Natural killer cell (primary cell): ENCODE results near the gene LRRC73. TPM values are rescaled to one million over a fixed set of nuclear protein-coding genes. Genes with fewer than 3 reads are reported as not detected.
"Not testable (repeated sequence)": the region's sequence is repeated elsewhere in the genome, so short reads cannot be mapped to it uniquely, and the experiment has no call there.

Experiments
- ATAC-seq, 3 donors: fragments of 150-1000 bp in 2 of 3; fragments of 200-7000 bp in 1 of 3; cut with Tn5 transposase; 1 replicate in 1 of 3; 2 replicates in 2 of 3; pipeline ENCODE4 v1.10.0; 2021; ENCODE audit warnings: mild to moderate bottlenecking in 2 of 3, moderate library complexity in 2 of 3
- DNase-seq, 2 donors: peaks; one replicate each; pipeline versions ENCODE4 v3.0.0 to v3.0.0-alpha.2; 2013 to 2021; ENCODE audit warnings: mixed read lengths in 1 of 2
- H3K27ac ChIP-seq: one replicate; pipeline ENCODE4 v1.5.1; 2013; ENCODE audit warnings: mild to moderate bottlenecking, low read length
- H3K27me3 ChIP-seq: one replicate; pipeline ENCODE4 v1.6.1; 2013; ENCODE audit warnings: low read length; ENCODE audit not compliant: control insufficient read depth, insufficient read depth
- H3K36me3 ChIP-seq: one replicate; pipeline ENCODE4 v1.6.1; 2013; ENCODE audit warnings: low read length; ENCODE audit not compliant: control insufficient read depth, insufficient read depth
- H3K4me1 ChIP-seq: one replicate; pipeline ENCODE4 v1.6.1; 2013; ENCODE audit warnings: low read length; ENCODE audit not compliant: control insufficient read depth, insufficient read depth
- H3K4me3 ChIP-seq: one replicate; pipeline ENCODE4 v1.5.1; 2013; ENCODE audit warnings: low read length
- H3K9me3 ChIP-seq: one replicate; pipeline ENCODE4 v1.6.1; 2013; ENCODE audit warnings: low read length; ENCODE audit not compliant: control insufficient read depth, insufficient read depth
- H3K27ac Mint-ChIP-seq, 2 donors: one replicate each; pipeline ENCODE4 v1.8.0; 2022; ENCODE audit warnings: mild to moderate bottlenecking in 2 of 2, mixed read lengths in 2 of 2, moderate library complexity in 1 of 2
- H3K27me3 Mint-ChIP-seq, 2 donors: one replicate each; pipeline ENCODE4 v1.8.0; 2022; ENCODE audit warnings: low read depth in 2 of 2, mixed read lengths in 2 of 2
- H3K36me3 Mint-ChIP-seq: one replicate; pipeline ENCODE4 v1.8.0; 2022; ENCODE audit warnings: mixed read lengths
- H3K4me1 Mint-ChIP-seq, 2 donors: one replicate each; pipeline ENCODE4 v1.8.0; 2022; ENCODE audit warnings: mixed read lengths in 2 of 2
- H3K4me3 Mint-ChIP-seq: one replicate; pipeline ENCODE4 v1.8.0; 2022; ENCODE audit warnings: mild to moderate bottlenecking, moderate library complexity, mixed read lengths
- H3K9me3 Mint-ChIP-seq, 2 donors: one replicate each; pipeline ENCODE4 v1.8.0; 2022; ENCODE audit warnings: mixed read lengths in 2 of 2
- CTCF ChIP-seq: fragments of 200-600 bp; IDR thresholded peaks from one replicate; pipeline ENCODE4 v1.8.0; 2022; ENCODE audit warnings: antibody characterized with exemption
- WGBS: methylation state at CpG from one replicate; pipeline ENCODE4 v1.1.7; 2013; ENCODE audit warnings: missing lambda C conversion rate; ENCODE audit not compliant: insufficient coverage; 5-methylcytosine and 5-hydroxymethylcytosine counted together
- intact Hi-C: fragments of 100-400 bp; cut with micrococcal nuclease; formaldehyde crosslinking; loops from one replicate; pipeline ENCODE4 v1.14.2; 2022
- total RNA-seq, 4 donors: library from RNA; stranded (reverse); fragments of 120-200 nt in 1 of 4; gene quantifications; one replicate each; pipeline versions ENCODE4 v1.2.3 to v1.2.4, GENCODE V29; 2013 to 2022

LRRC73 gene
- total RNA-seq, 3 donors from 2014 or later (not counting 1 experiment from before 2014, with no cell fraction given): 0.24 to 0.68 (median 0.45) TPM

GRCh38 chr6:43544461-43544860 lies 34.3 kb upstream of the LRRC73 start:
- intact Hi-C loops: no loop called here

GRCh38 chr6:43541774-43542471 lies 31.8 kb upstream of the LRRC73 start:
- Histone ChIP-seq H3K9me3 (no peaks in the 10 kb centered on the region), H3K4me3 (no peak overlapping the region), H3K27me3 (no peaks in the 10 kb centered on the region), H3K4me1 (peaks cover 14% of the 10 kb centered on the region), H3K27ac (no peak overlapping the region), H3K36me3 (peaks cover 43% of the 10 kb centered on the region)
- no peak for TF ChIP-seq CTCF
- no peak for DNase-seq
- WGBS: 83% methylated on average over 3 of the region's 8 CpGs
- Mint-ChIP-seq H3K9me3 (no peaks in the 10 kb centered on the region), H3K27me3 (no peaks in the 10 kb centered on the region), H3K27ac (no peak overlapping the region), H3K36me3 (peaks cover 13% of the 10 kb centered on the region), H3K4me1 (peaks cover 9 to 10% of the 10 kb centered on the region in 2 donors), H3K4me3 (no peak overlapping the region)
- intact Hi-C loops: no loop called here
- ATAC-seq: no peak

More at GRCh38 chr6:43544461-43544860, 34.3 kb upstream of the LRRC73 start:
- Histone ChIP-seq H3K4me3 (no peak overlapping the region), H3K9me3 (no peaks in the 10 kb centered on the region), H3K4me1 (peaks cover 14% of the 10 kb centered on the region), H3K27ac (peak overlapping the region; percentile 2), H3K36me3 (peaks cover 58% of the 10 kb centered on the region), H3K27me3 (no peaks in the 10 kb centered on the region)
- peaks cover 9 to 10% of the 10 kb centered on the region in 2 donors for H3K4me1 Mint-ChIP-seq
- peak; percentile 79 to 97 (median 89) for ATAC-seq
- 48% methylated on average over 4 of the region's 4 CpGs for WGBS
- peak overlapping the region; percentile 13 to 61 for H3K27ac Mint-ChIP-seq
- H3K9me3 Mint-ChIP-seq: no peaks in the 10 kb centered on the region
- H3K36me3 Mint-ChIP-seq: peaks cover 26% of the 10 kb centered on the region
- DNase-seq: peak in 1 of 2 donors; percentile 21
- no peaks in the 10 kb centered on the region for H3K27me3 Mint-ChIP-seq
- TF ChIP-seq CTCF: no peak
- H3K4me3 Mint-ChIP-seq: peak overlapping the region; percentile 52

GRCh38 chr6:43540507-43540906 lies 30.4 kb upstream of the LRRC73 start:
- Mint-ChIP-seq H3K27me3 (no peaks in the 10 kb centered on the region), H3K4me3 (no peak overlapping the region), H3K36me3 (peaks cover 5% of the 10 kb centered on the region), H3K4me1 (peaks cover 9 to 10% of the 10 kb centered on the region in 2 donors), H3K9me3 (no peaks in the 10 kb centered on the region), H3K27ac (no peak overlapping the region)
- DNase-seq (no peak), ATAC-seq (no peak)
- Histone ChIP-seq H3K27ac (no peak overlapping the region), H3K27me3 (no peaks in the 10 kb centered on the region), H3K9me3 (no peaks in the 10 kb centered on the region), H3K4me1 (peaks cover 14% of the 10 kb centered on the region), H3K36me3 (peaks cover 31% of the 10 kb centered on the region), H3K4me3 (no peak overlapping the region)
- 98% methylated on average over 5 of the region's 5 CpGs for WGBS
- no peak for TF ChIP-seq CTCF
- intact Hi-C loops: no loop called here

- H3K9me3 ChIP-seq, H3K27me3 Mint-ChIP-seq, H3K27ac Mint-ChIP-seq, H3K4me3 ChIP-seq, H3K4me1 Mint-ChIP-seq, ATAC-seq, H3K4me3 Mint-ChIP-seq, H3K4me1 ChIP-seq, H3K27me3 ChIP-seq, DNase-seq, intact Hi-C loops, H3K9me3 Mint-ChIP-seq, H3K27ac ChIP-seq, H3K36me3 Mint-ChIP-seq: not testable (repeated sequence)
- peaks cover 28% of the 10 kb centered on the region for H3K36me3 ChIP-seq
- 97% methylated on average over 19 of the region's 20 CpGs for WGBS
These were observed 29.3 kb upstream of the LRRC73 start for GRCh38 chr6:43539409-43539808.

- H3K27ac ChIP-seq, H3K9me3 Mint-ChIP-seq, intact Hi-C loops, ATAC-seq, H3K27me3 ChIP-seq, H3K27ac Mint-ChIP-seq, H3K4me3 Mint-ChIP-seq, DNase-seq, H3K4me3 ChIP-seq, H3K4me1 Mint-ChIP-seq, H3K27me3 Mint-ChIP-seq, H3K4me1 ChIP-seq, H3K9me3 ChIP-seq, H3K36me3 Mint-ChIP-seq: not testable (repeated sequence)
- 98% methylated on average over 15 of the region's 17 CpGs for WGBS
- H3K36me3 ChIP-seq: peaks cover 28% of the 10 kb centered on the region
These were observed 28.8 kb upstream of the LRRC73 start for GRCh38 chr6:43538986-43539385.
